ENCODE results near the gene TLE3. TPM values are rescaled to one million over a fixed set of nuclear protein-coding genes. Genes with fewer than 3 reads are reported as not detected.

Gene TLE3
- total RNA-seq, 1 experiment from 2014 or later, result 98.2 TPM

DNA sequence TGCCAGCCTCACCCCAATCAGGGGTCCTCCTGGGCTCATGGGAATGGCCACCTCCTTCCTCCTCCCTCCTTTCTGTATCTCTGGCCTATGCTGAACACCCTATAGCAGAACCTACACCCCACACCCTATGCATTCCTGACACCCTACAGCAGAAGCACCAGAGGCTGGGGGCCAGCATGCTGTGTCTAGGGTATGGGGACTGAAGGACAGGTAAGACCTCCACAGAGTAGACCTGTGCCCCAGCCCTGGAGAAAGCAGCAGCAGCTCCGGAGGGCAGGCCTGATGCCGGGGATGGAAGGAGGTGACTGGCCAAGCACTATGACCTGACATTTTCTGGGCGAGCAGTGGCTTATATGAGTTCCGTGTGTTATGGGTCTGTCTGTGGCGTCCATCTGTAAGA, 66.9 kb downstream of the TLE3 start:
- DNase-seq, result no peak
- H3K9ac ChIP-seq (ENCODE audit: extremely low read depth, insufficient read length, low read length), result no peak overlapping the region
- no peak overlapping the region for H2BK12ac ChIP-seq (ENCODE audit: insufficient read length, low read depth, low read length)
- no peaks in the 10 kb centered on the region for H3K36me3 Mint-ChIP-seq (ENCODE audit: insufficient read depth in 1 of 3, low read depth in 3 of 3)
- H3K56ac ChIP-seq (ENCODE audit: insufficient read length, low read depth, low read length), result no peak overlapping the region
- H3T11ph ChIP-seq (ENCODE audit: low read length), result no peak overlapping the region
- no peak overlapping the region for H4K5ac ChIP-seq (ENCODE audit: insufficient read length, low read depth, low read length)
- H3K23me2 ChIP-seq (ENCODE audit: insufficient read length, low read depth, low read length, poor library complexity, severe bottlenecking), result no peaks in the 10 kb centered on the region
- TF ChIP-seq, protein P1, sequence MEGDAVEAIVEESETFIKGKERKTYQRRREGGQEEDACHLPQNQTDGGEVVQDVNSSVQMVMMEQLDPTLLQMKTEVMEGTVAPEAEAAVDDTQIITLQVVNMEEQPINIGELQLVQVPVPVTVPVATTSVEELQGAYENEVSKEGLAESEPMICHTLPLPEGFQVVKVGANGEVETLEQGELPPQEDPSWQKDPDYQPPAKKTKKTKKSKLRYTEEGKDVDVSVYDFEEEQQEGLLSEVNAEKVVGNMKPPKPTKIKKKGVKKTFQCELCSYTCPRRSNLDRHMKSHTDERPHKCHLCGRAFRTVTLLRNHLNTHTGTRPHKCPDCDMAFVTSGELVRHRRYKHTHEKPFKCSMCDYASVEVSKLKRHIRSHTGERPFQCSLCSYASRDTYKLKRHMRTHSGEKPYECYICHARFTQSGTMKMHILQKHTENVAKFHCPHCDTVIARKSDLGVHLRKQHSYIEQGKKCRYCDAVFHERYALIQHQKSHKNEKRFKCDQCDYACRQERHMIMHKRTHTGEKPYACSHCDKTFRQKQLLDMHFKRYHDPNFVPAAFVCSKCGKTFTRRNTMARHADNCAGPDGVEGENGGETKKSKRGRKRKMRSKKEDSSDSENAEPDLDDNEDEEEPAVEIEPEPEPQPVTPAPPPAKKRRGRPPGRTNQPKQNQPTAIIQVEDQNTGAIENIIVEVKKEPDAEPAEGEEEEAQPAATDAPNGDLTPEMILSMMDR (conservative IDR thresholded peaks at IDR 0.05), result no peak
- H3K27me3 ChIP-seq (ENCODE audit: insufficient read depth, low read length), result no peaks in the 10 kb centered on the region
- H3K9me3 Mint-ChIP-seq, result no peaks in the 10 kb centered on the region
- no peak overlapping the region for H2AFZ ChIP-seq (ENCODE audit: low read length)
- no peak overlapping the region for H3K14ac ChIP-seq (ENCODE audit: insufficient read depth, low read length)
- no CpG with 5 or more reads among the region's 5 CpGs for WGBS (ENCODE audit: extremely low coverage, insufficient read length, low lambda C conversion rate)
- H4K20me1 ChIP-seq (ENCODE audit: control insufficient read depth, insufficient read depth, insufficient read length), result no peaks in the 10 kb centered on the region
- H3K79me1 ChIP-seq (ENCODE audit: insufficient read depth, low read depth, low read length, poor library complexity, severe bottlenecking), result no peaks in the 10 kb centered on the region
- H3K27me3 Mint-ChIP-seq (ENCODE audit: low read depth), result no peaks in the 10 kb centered on the region; the same call in 1 of the 2 replicates
- no peak overlapping the region for H2BK20ac ChIP-seq (ENCODE audit: low read depth, low read length, poor library complexity, severe bottlenecking)
- 0 out of 7 replicates have a peak overlapping the region, but pooled peaks of 1 of the 3 experiments have one; percentile 34 for H3K27ac Mint-ChIP-seq
- no peaks in the 10 kb centered on the region for H3K9me3 ChIP-seq (ENCODE audit: control insufficient read depth, low read depth, low read length)
- H4K91ac ChIP-seq (ENCODE audit: insufficient read length, low read depth, low read length), result no peak overlapping the region
- no peak overlapping the region for H2BK5ac ChIP-seq (ENCODE audit: insufficient read length, low read length)
- H3K4me1 ChIP-seq (ENCODE audit: insufficient read depth, low read length), result no peaks in the 10 kb centered on the region
- no peaks in the 10 kb centered on the region for H3K79me2 ChIP-seq (ENCODE audit: insufficient read depth, low read length)
- H3K4me3 Mint-ChIP-seq, result no peak overlapping the region
- H3K4me1 Mint-ChIP-seq, result peaks cover 6 to 12% of the 10 kb centered on the region in 2 experiments; a peak in 3 of 4 replicates
- H4K8ac ChIP-seq (replicated peaks; ENCODE audit: insufficient read length, low read depth, low read length), result no peak overlapping the region
- no peak overlapping the region for H3K4ac ChIP-seq (ENCODE audit: low read depth, low read length)
- H3K27ac ChIP-seq (ENCODE audit: insufficient read length, low read depth, low read length), result no peak overlapping the region
- H3K23ac ChIP-seq (ENCODE audit: insufficient read length, low read depth, low read length), result no peak overlapping the region
- no peak overlapping the region for H2AK5ac ChIP-seq (ENCODE audit: insufficient read length, low read length)
- H2BK120ac ChIP-seq (ENCODE audit: low read depth, low read length, poor library complexity, severe bottlenecking), result no peak overlapping the region
- no peak overlapping the region for H3K18ac ChIP-seq (ENCODE audit: insufficient read length, low read depth, low read length)
- no peak overlapping the region for H2BK15ac ChIP-seq (ENCODE audit: low read depth, low read length)
- no peak overlapping the region for H3K4me2 ChIP-seq (ENCODE audit: insufficient read depth, insufficient read length, low read length)

Measured in H9 (cell line).